Ovary (tissue), 3 donors: ENCODE data around the gene LDB2.

Source experiments
- CTCF ChIP-seq, 3 donors: fragments of 450-650 bp in 2 of 3; fragments of 200-600 bp in 1 of 3; IDR thresholded peaks; one replicate each; pipeline versions ENCODE4 v1.5.1 to v1.8.0; 2016 to 2022; ENCODE audit warnings: antibody characterized with exemption in 3 of 3, mild to moderate bottlenecking in 1 of 3
- EP300 ChIP-seq: sonication (generic); formaldehyde crosslinking; IDR thresholded peaks from one replicate; pipeline ENCODE4 v1.6.1; 2017; ENCODE audit warnings: antibody characterized with exemption
- POLR2A ChIP-seq: fragments of 450-650 bp; IDR thresholded peaks from one replicate; pipeline ENCODE4 v1.6.1; 2017; ENCODE audit warnings: antibody characterized with exemption, mild to moderate bottlenecking, moderate library complexity
- donor health status: DM: no; HTN: no; CAD: no.

- TF ChIP-seq EP300 (no peak), CTCF (IDR thresholded peaks at IDR 0.05) (no peak), POLR2A (no peak)
These were observed 414.9 kb downstream of the LDB2 start for GRCh38 chr4:16483540-16483939.
